Activated CD4-positive, alpha-beta T cell treated with anti-CD3 and anti-CD28 coated beads, Interleukin-2, amount 50 U/mL, for 48 hours (primary cell): Measurements from ENCODE around the gene SUMO3.

ENCODE experiments used
- DNase-seq, 2 experiments: peaks; one replicate each; pipeline ENCODE4 v3.0.0-alpha.2; 2020

The SUMO3 gene

GRCh38 chr21:44778094-44778493 lies 39.8 kb downstream of the SUMO3 start:
- DNase-seq: no peak

GRCh38 chr21:44774972-44775371 lies 42.9 kb downstream of the SUMO3 start:
- DNase-seq: no peak

DNA sequence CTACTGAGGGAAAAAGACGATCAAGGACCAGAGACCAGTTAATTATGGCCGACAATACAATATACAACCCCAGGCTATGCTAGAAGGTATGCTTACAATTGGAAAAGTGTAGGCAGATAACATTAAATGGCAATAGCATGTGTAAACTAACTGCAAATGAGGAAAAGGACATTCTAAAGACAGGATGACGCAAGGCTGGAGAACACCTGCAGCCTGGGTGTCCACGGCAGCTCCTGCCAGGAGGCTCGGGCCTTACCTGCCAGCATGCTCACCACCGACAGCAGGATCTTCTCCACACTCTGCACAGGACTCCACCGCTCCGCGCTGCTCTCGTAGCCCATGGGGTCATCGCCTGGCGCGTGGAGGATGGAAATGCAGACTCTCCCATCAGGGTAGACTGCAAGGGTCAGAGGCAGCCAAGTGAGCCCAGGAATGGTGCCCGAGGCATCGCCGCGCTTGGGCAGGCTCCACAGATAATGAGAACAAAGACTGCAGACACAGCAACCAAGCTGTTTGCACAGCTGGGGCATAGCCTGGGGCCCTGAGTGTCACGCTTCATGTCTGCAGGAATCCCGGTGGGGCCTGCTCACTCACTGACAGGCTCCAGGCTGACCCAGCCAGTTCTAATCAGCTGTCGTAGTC lies 44.5 kb downstream of the SUMO3 start:
- no peak for DNase-seq

DNA sequence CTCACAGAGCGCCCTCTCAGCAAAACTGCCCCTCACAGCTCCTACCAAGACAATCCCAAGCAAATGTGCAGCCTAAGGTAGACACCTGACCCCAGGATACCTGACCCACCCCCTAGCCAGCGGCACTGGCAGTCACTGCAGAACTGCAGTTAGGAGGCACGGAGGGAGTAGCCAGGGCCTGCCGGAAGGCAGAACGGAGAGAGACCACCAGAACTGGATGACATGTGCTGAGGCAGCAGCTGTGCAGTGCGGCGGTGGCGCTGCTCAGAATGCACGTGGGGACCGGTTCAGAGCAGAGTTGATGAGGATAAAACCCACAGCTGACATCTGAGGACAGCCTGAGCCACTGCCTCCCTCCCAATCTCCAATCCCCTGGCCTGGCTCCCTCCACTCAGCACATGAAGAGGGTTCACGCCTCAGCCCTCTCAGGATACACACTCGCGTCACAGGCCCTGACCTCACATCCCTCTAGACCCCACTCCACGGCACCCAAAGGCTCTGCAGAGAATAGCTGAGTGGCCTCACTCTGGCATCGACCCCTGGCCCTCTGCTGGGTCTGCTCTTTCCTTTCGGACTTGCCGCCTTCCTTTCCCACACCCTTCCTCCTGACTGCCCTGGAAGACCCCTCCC lies 45.9 kb downstream of the SUMO3 start:
- no peak for DNase-seq

DNA sequence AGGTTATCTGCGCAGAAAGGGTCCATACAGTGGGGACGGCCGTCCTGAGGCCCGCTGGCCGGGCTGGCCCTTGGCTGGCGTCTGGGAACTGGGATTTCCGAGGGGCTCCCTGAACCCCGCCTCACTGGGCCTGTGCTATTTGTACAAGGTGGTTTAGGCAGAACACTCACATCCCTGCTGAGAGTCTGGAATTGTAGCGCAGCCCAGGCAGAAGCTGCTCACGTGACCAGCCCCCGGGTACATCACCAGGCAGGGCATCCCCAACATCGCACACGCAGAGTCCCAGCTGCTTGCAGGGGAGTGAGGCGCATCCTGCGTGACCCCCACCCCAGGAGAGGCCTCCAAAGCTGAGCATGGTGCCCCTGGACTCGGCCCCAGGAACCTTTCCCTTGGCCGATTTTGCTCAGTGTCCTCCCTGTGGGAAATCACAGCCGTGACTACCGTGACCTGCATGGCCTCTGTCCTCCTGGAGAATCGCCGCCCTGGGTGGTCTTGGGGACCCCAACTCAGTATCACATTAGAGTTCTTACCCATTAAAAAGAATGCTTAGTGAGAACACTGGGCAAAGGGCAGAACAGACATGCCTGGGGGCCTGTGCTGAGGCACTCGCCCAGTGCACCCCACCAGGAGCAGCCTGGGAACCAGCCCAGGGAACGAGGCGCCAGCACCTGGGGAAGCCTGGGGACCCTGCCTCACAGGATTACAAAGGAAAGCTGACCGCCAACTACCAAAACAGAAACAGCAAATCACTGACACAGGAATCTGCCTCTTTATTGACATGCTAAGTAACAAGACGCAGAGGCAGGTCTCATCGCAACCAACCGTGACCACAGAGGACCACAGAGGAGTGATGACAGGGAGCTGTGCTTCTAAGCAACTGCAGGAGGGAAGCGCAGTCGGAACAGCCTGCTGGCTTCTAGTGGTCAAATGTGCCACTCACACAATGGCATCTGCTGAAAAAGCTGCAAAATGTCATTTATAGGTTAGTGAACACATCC lies 49.7 kb downstream of the SUMO3 start:
- DNase-seq: no peak

DNA sequence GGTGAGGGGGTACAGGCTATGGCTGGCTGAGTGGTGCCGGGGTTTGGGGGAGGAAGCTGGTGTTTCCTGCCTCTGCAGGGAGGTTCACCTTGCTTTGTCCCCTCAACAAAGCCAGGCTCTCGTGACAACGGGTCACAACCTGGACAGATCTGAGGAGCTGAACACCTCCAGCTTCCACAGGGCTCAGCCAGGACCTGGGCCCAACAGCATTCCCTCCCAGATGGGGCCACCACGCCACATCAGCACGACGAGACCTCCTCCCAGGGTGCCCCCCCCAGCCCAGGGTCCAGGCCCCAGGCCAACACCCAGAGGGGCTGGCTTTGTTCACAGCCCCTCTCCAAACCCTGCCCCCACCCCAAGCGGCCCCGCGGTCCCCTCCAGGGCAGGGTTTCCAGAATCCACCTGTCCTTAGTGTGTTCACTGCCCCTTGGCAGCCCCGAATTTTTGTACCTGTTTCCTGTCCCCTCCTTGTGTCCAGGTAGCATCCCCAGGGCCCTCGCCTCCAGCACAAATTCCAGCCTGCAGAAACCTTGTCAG lies 51.0 kb downstream of the SUMO3 start:
- no peak for DNase-seq

- DNase-seq: no peak
Observed at GRCh38 chr21:44766014-44766817, 51.6 kb downstream of the SUMO3 start.

- DNase-seq: peak; percentile 8 to 18
Observed at GRCh38 chr21:44765231-44766013, 52.4 kb downstream of the SUMO3 start.

DNA sequence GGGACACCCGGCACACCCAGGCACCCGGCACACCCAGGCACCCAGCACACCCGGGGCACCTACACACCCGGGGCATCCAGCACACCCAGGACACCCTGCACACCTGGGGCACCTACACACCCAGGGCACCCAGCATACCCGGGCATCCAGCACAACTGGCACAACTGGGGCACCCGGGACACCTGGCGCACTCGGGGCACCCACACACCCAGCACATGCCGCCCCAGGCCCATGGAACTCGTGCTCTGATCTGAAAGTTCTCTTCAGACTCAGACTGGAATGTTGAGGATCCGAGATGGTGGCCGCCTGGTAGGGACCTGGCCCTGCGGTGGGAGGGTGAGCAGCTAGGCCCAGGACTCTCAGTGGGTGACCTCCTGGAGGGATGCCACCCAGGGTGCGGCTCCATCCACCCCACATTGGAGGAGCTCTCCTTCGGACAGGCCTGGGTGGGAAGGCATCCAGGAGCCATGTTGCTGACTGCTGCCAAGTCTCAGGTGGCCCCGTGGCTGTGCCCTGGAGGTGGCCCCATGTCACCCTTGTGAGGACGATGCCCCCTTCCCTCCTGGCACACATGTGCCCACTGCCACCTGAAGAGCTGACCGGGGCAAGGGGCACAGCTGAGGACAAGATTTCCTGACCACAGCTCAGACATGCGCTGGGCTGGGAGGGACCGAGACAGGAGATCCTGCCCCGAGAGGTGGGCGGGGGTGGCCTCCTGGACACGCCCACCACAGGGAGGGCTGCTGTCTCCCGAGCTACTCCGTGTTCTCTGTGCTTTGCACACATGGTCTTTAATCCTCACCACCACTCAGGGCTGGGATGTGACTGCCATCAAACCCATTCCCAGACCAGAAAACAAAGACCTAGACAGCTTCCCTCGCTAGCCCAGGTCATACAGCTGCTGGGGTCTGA lies 53.3 kb downstream of the SUMO3 start:
- no peak for DNase-seq

- no peak for DNase-seq
Observed at GRCh38 chr21:44763451-44764318, 54.2 kb downstream of the SUMO3 start.

DNA sequence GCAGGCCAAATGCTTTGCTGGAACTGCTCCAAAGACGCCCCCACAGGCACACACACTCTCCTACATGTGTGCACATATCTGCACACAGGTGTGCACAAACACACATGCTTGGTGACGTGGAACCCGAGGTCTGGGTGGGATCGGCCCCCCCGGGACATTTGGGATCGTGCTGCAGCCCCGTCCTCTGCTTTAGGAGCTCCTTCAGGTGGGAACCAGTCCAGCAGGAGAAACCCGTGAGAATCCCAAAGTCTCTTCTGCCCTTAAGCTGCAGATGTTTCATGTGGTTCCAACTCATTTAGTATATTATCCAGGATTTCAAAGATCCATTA lies 54.8 kb downstream of the SUMO3 start:
- no peak for DNase-seq

GRCh38 chr21:44762221-44763049 lies 55.4 kb downstream of the SUMO3 start:
- DNase-seq: no peak

- no peak for DNase-seq
Observed at GRCh38 chr21:44761747-44762208, 56.1 kb downstream of the SUMO3 start.

GRCh38 chr21:44761011-44761729 lies 56.7 kb downstream of the SUMO3 start:
- peak; percentile 16 to 28 for DNase-seq

GRCh38 chr21:44760376-44760775 lies 57.5 kb downstream of the SUMO3 start:
- DNase-seq: no peak

- no peak for DNase-seq
Observed at GRCh38 chr21:44759628-44760285, 58.1 kb downstream of the SUMO3 start.
